ENCODE results near the gene XXYLT1. TPM values are rescaled to one million over a fixed set of nuclear protein-coding genes. Genes with fewer than 3 reads are reported as not detected.

The XXYLT1 gene
- total RNA-seq, 1 experiment from 2014 or later, result 7.3 TPM

DNA sequence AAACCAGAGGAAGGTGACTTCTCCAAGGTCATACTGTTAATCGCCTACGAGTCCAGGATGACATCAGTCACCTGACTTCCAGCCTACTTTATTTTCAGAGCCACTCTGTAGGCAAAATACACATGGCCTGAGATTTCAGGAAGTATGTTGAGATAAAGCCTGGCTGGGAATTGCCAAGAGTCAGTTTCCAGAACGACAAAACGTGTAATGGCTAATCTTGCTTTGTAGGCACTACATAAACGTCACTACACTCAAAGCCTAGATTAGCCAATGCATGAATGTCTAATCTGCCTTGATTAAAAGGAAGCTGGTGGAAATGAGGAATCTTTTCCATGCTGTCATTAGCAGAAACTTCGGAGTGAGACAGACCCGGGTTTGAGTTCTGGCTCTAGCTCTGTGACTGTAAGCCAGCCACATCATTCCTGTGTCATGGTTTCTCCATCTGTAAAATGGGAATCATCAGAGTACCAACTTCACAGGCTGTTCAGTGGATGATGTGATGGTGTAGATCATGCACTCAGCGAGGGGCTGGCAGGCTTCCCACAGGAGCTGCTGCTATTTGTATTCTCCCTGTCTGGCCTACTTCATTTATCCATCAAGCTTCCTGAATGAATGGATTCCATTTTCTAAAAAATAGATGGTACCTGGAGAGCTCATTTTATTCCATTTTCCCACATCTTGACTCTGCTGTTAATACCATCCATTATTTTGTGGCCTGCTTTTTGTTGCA is 241.9 kb downstream of the XXYLT1 start:
- H3K4me2 ChIP-seq (ENCODE audit: low read depth, low read length, poor library complexity, severe bottlenecking), result no peak overlapping the region
- no peaks in the 10 kb centered on the region for H3K4me1 ChIP-seq (ENCODE audit: low read length)
- H3K9ac ChIP-seq (ENCODE audit: low read length), result no peak overlapping the region

DNA sequence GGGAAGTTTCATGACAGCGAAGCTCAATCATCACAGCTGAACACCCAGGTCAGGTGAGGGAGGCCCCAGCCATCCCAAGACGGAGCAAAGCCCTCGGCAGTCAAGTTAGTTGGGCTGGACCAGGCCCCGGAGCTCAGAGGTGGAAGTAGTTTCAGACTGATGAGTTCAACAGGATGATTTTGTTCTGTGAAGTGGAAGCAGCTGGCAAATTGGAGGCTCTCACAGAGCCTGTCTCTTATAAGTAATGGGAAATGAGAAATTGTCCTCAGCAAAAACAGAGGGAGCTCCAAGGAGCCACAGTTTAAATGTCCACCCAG is 245.1 kb downstream of the XXYLT1 start:
- Histone ChIP-seq H3K36me3 (ENCODE audit: insufficient read depth, low read length) (no peaks in the 10 kb centered on the region), H4K20me1 (ENCODE audit: insufficient read depth, low read depth, low read length) (no peaks in the 10 kb centered on the region), H3K4me2 (ENCODE audit: low read depth, low read length, poor library complexity, severe bottlenecking) (no peak overlapping the region), H3K4me3 (ENCODE audit: low read length) (no peak overlapping the region), H3K27me3 (ENCODE audit: low read length) (peaks cover under 1% of the 10 kb centered on the region; the same call in 1 of the 2 replicates), H2AFZ (ENCODE audit: low read length) (no peak overlapping the region), H3K27ac (ENCODE audit: low read length) (no peak overlapping the region), H3K9me2 (replicated peaks; ENCODE audit: insufficient read depth, low read length) (no peaks in the 10 kb centered on the region), H3K4me1 (ENCODE audit: low read length) (no peaks in the 10 kb centered on the region), H3K9me3 (ENCODE audit: low read length) (no peaks in the 10 kb centered on the region), H3K9ac (ENCODE audit: low read length) (no peak overlapping the region), H3K79me2 (ENCODE audit: low read length) (no peaks in the 10 kb centered on the region)
- no peak for DNase-seq

More for the DNA sequence above, 241.9 kb downstream of the XXYLT1 start:
- Histone ChIP-seq H3K9me3 (ENCODE audit: low read length) (no peaks in the 10 kb centered on the region), H3K9me2 (replicated peaks; ENCODE audit: insufficient read depth, low read length) (no peaks in the 10 kb centered on the region), H3K36me3 (ENCODE audit: insufficient read depth, low read length) (no peaks in the 10 kb centered on the region), H2AFZ (ENCODE audit: low read length) (no peak overlapping the region), H3K27ac (ENCODE audit: low read length) (no peak overlapping the region), H3K27me3 (ENCODE audit: low read length) (no peaks in the 10 kb centered on the region), H3K4me3 (ENCODE audit: low read length) (no peak overlapping the region), H3K79me2 (ENCODE audit: low read length) (no peaks in the 10 kb centered on the region), H4K20me1 (ENCODE audit: insufficient read depth, low read depth, low read length) (no peaks in the 10 kb centered on the region)
- DNase-seq, result no peak

- H3K27me3 ChIP-seq (ENCODE audit: low read length), result peaks cover 3% of the 10 kb centered on the region; the same call in 1 of the 2 replicates
- H3K9me3 ChIP-seq (ENCODE audit: low read length), result no peaks in the 10 kb centered on the region
- no peaks in the 10 kb centered on the region for H4K20me1 ChIP-seq (ENCODE audit: insufficient read depth, low read depth, low read length)
- no peak for DNase-seq
- no peak overlapping the region for H3K4me3 ChIP-seq (ENCODE audit: low read length)
- H3K4me2 ChIP-seq (ENCODE audit: low read depth, low read length, poor library complexity, severe bottlenecking), result no peak overlapping the region
- H2AFZ ChIP-seq (ENCODE audit: low read length), result no peak overlapping the region
- H3K4me1 ChIP-seq (ENCODE audit: low read length), result no peaks in the 10 kb centered on the region
- H3K9me2 ChIP-seq (replicated peaks; ENCODE audit: insufficient read depth, low read length), result no peaks in the 10 kb centered on the region
- no peaks in the 10 kb centered on the region for H3K36me3 ChIP-seq (ENCODE audit: insufficient read depth, low read length)
- no peaks in the 10 kb centered on the region for H3K79me2 ChIP-seq (ENCODE audit: low read length)
- no peak overlapping the region for H3K9ac ChIP-seq (ENCODE audit: low read length)
- no peak overlapping the region for H3K27ac ChIP-seq (ENCODE audit: low read length)
Measured at GRCh38 chr3:195025056-195025883, 245.7 kb downstream of the XXYLT1 start.

DNA sequence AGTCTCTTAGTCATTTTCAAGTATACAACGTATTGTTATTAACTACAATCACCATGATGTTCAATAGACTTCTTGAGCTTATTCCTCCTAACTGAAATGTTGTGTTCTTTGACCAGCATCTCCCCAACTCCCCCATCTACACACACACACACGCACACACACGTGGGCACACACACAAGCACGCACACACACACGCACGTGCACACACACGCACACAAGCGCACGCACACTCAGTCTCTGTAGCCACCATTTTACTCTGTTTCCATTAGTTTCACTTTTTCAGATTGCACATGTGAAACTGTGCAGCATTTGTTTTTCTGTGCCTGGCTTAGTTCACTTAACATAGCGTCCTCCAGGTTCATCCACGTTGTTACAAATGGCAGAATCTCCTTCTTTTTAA is 247.0 kb downstream of the XXYLT1 start:
- no peaks in the 10 kb centered on the region for H3K79me2 ChIP-seq (ENCODE audit: low read length)
- H3K9me2 ChIP-seq (replicated peaks; ENCODE audit: insufficient read depth, low read length), result no peaks in the 10 kb centered on the region
- H3K4me2 ChIP-seq (ENCODE audit: low read depth, low read length, poor library complexity, severe bottlenecking), result no peak overlapping the region
- peaks cover 3% of the 10 kb centered on the region; the same call in 1 of the 2 replicates for H3K27me3 ChIP-seq (ENCODE audit: low read length)
- no peaks in the 10 kb centered on the region for H4K20me1 ChIP-seq (ENCODE audit: insufficient read depth, low read depth, low read length)
- DNase-seq, result no peak
- no peaks in the 10 kb centered on the region for H3K4me1 ChIP-seq (ENCODE audit: low read length)
- H3K9me3 ChIP-seq (ENCODE audit: low read length), result no peaks in the 10 kb centered on the region
- H3K9ac ChIP-seq (ENCODE audit: low read length), result no peak overlapping the region
- no peak overlapping the region for H3K4me3 ChIP-seq (ENCODE audit: low read length)
- H2AFZ ChIP-seq (ENCODE audit: low read length), result no peak overlapping the region
- H3K36me3 ChIP-seq (ENCODE audit: insufficient read depth, low read length), result no peaks in the 10 kb centered on the region
- H3K27ac ChIP-seq (ENCODE audit: low read length), result no peak overlapping the region

DNA sequence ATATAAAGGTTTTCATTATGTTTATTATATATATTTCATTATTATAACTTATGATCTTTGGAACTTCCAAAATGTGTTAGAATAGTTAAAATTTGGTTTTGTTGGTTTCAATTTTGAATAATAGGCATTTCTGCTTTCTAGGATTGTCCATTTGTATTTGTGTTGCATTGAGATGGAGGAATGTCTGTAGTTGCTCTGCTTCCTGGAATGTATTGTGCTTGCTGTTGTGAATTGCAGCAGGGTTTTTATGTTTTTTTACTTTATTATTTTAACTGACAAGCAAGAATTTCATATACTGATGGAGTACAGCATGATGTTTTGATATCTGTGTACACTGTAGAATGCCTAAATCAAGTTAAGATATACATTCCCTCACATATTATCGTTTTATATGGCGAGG is 247.4 kb downstream of the XXYLT1 start:
- no peak overlapping the region for H3K4me2 ChIP-seq (ENCODE audit: low read depth, low read length, poor library complexity, severe bottlenecking)
- H2AFZ ChIP-seq (ENCODE audit: low read length), result no peak overlapping the region
- DNase-seq, result no peak
- no peaks in the 10 kb centered on the region for H4K20me1 ChIP-seq (ENCODE audit: insufficient read depth, low read depth, low read length)
- no peaks in the 10 kb centered on the region for H3K4me1 ChIP-seq (ENCODE audit: low read length)
- no peak overlapping the region for H3K9ac ChIP-seq (ENCODE audit: low read length)
- no peaks in the 10 kb centered on the region for H3K9me2 ChIP-seq (replicated peaks; ENCODE audit: insufficient read depth, low read length)
- H3K27me3 ChIP-seq (ENCODE audit: low read length), result peaks cover 3% of the 10 kb centered on the region; the same call in 1 of the 2 replicates
- no peaks in the 10 kb centered on the region for H3K9me3 ChIP-seq (ENCODE audit: low read length)
- H3K36me3 ChIP-seq (ENCODE audit: insufficient read depth, low read length), result no peaks in the 10 kb centered on the region
- no peak overlapping the region for H3K4me3 ChIP-seq (ENCODE audit: low read length)
- no peak overlapping the region for H3K27ac ChIP-seq (ENCODE audit: low read length)
- no peaks in the 10 kb centered on the region for H3K79me2 ChIP-seq (ENCODE audit: low read length)

- Histone ChIP-seq H3K27me3 (ENCODE audit: low read length) (peaks cover 5% of the 10 kb centered on the region; the same call in 1 of the 2 replicates), H3K4me1 (ENCODE audit: low read length) (no peaks in the 10 kb centered on the region), H3K36me3 (ENCODE audit: insufficient read depth, low read length) (no peaks in the 10 kb centered on the region), H3K9me3 (ENCODE audit: low read length) (no peaks in the 10 kb centered on the region), H2AFZ (ENCODE audit: low read length) (no peak overlapping the region), H3K9ac (ENCODE audit: low read length) (no peak overlapping the region), H3K27ac (ENCODE audit: low read length) (no peak overlapping the region), H3K9me2 (replicated peaks; ENCODE audit: insufficient read depth, low read length) (no peaks in the 10 kb centered on the region), H4K20me1 (ENCODE audit: insufficient read depth, low read depth, low read length) (no peaks in the 10 kb centered on the region), H3K4me2 (ENCODE audit: low read depth, low read length, poor library complexity, severe bottlenecking) (no peak overlapping the region), H3K4me3 (ENCODE audit: low read length) (no peak overlapping the region), H3K79me2 (ENCODE audit: low read length) (no peaks in the 10 kb centered on the region)
- no peak for DNase-seq
Measured at GRCh38 chr3:195021692-195022091, 249.3 kb downstream of the XXYLT1 start.

DNA sequence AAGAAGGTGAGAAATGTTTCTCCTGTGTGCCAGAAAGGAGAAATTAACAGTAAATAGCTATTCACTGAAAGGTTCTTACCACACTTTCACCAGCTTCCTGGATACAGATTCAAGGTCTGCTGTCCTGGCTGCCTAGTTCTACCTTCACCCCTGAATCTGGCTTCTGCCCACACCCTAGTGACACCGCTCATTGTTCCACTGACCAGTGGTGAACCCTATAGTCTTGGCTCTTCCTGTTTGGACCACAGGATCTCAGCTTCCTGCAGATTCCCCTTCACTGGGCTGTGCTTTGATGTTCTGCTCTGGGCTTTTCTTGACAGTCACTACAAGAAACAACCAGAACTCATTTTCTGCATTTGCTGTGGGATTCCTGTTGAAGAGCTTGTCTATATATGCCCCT is 250.0 kb downstream of the XXYLT1 start:
- Histone ChIP-seq H3K9me3 (ENCODE audit: low read length) (no peaks in the 10 kb centered on the region), H3K27me3 (ENCODE audit: low read length) (peaks cover 5% of the 10 kb centered on the region; the same call in 1 of the 2 replicates), H3K4me2 (ENCODE audit: low read depth, low read length, poor library complexity, severe bottlenecking) (no peak overlapping the region), H3K9ac (ENCODE audit: low read length) (no peak overlapping the region), H3K4me1 (ENCODE audit: low read length) (no peaks in the 10 kb centered on the region), H3K9me2 (replicated peaks; ENCODE audit: insufficient read depth, low read length) (no peaks in the 10 kb centered on the region), H3K4me3 (ENCODE audit: low read length) (no peak overlapping the region), H2AFZ (ENCODE audit: low read length) (no peak overlapping the region), H3K36me3 (ENCODE audit: insufficient read depth, low read length) (no peaks in the 10 kb centered on the region), H3K79me2 (ENCODE audit: low read length) (no peaks in the 10 kb centered on the region), H4K20me1 (ENCODE audit: insufficient read depth, low read depth, low read length) (no peaks in the 10 kb centered on the region), H3K27ac (ENCODE audit: low read length) (no peak overlapping the region)
- DNase-seq, result no peak

- H3K27ac ChIP-seq (ENCODE audit: low read length), result no peak overlapping the region
- H3K36me3 ChIP-seq (ENCODE audit: insufficient read depth, low read length), result no peaks in the 10 kb centered on the region
- H3K27me3 ChIP-seq (ENCODE audit: low read length), result peaks cover 5% of the 10 kb centered on the region; the same call in 1 of the 2 replicates
- H3K9ac ChIP-seq (ENCODE audit: low read length), result no peak overlapping the region
- no peak for DNase-seq
- no peak overlapping the region for H3K4me2 ChIP-seq (ENCODE audit: low read depth, low read length, poor library complexity, severe bottlenecking)
- no peaks in the 10 kb centered on the region for H3K9me2 ChIP-seq (replicated peaks; ENCODE audit: insufficient read depth, low read length)
- H4K20me1 ChIP-seq (ENCODE audit: insufficient read depth, low read depth, low read length), result no peaks in the 10 kb centered on the region
- H3K4me1 ChIP-seq (ENCODE audit: low read length), result no peaks in the 10 kb centered on the region
- H3K9me3 ChIP-seq (ENCODE audit: low read length), result no peaks in the 10 kb centered on the region
- no peaks in the 10 kb centered on the region for H3K79me2 ChIP-seq (ENCODE audit: low read length)
- H3K4me3 ChIP-seq (ENCODE audit: low read length), result no peak overlapping the region
- H2AFZ ChIP-seq (ENCODE audit: low read length), result no peak overlapping the region
Measured at GRCh38 chr3:195020185-195020584, 250.8 kb downstream of the XXYLT1 start.
